SK-N-SH (cell line): ENCODE results near the gene HNRNPUL1. TPM values are rescaled to one million over a fixed set of nuclear protein-coding genes. Genes with fewer than 3 reads are reported as not detected.

Experiments
- CTCF ChIA-PET: fragments of 300-600, 350-600 bp; formaldehyde crosslinking; extraction: SDS; loops from one replicate; lab custom pipeline; 2021; lab: Yijun Ruan, JAX
- POLR2A ChIA-PET: fragments of 350-600 bp; sonication (Branson Sonifier 250); formaldehyde crosslinking; extraction: SDS; loops from one replicate; lab custom pipeline; 2020; ENCODE audit warnings: antibody characterized with exemption, inconsistent platforms; lab: Yijun Ruan, JAX
- DNase-seq: peaks from one replicate; pipeline ENCODE4 v3.0.0; 2012
- H2AFZ ChIP-seq: fragments of 200-600 bp; sonication (generic); 2 replicates; pipeline ENCODE4 v1.8.1; 2016; ENCODE audit warnings: antibody characterized with exemption, mild to moderate bottlenecking, low read depth
- H3F3A ChIP-seq: fragments of 200-600 bp; sonication (generic); replicated peaks from 2 replicates; pipeline ENCODE3; 2016; ENCODE audit warnings: antibody characterized with exemption, mild to moderate bottlenecking; ENCODE audit not compliant: insufficient read depth
- H3K27ac ChIP-seq, 2 experiments: fragments of 200-500 bp in 1 of 2; fragments of 200-600 bp in 1 of 2; sonication (Bioruptor generic) in 1 of 2; sonication (generic), shearing (Covaris generic) in 1 of 2; 2 replicates each; pipeline versions ENCODE4 v1.5.1 to v1.6.1; 2014 to 2016; ENCODE audit warnings: low read depth in 2 of 2, inconsistent platforms in 1 of 2, low read length in 1 of 2, mild to moderate bottlenecking in 1 of 2, mixed read lengths in 1 of 2
- H3K27me3 ChIP-seq: fragments of 200-600 bp; sonication (generic), shearing (Covaris generic); 2 replicates; pipeline ENCODE4 v1.6.1; 2016; ENCODE audit warnings: mixed run types; ENCODE audit not compliant: insufficient read depth
- H3K36me3 ChIP-seq, 2 experiments: fragments of 200-500 bp in 1 of 2; fragments of 200-600 bp in 1 of 2; sonication (Bioruptor generic) in 1 of 2; sonication (generic) in 1 of 2; replicated peaks in 1 of 2; 2 replicates each; pipeline versions ENCODE3 to v1.5.1; 2014 to 2016; ENCODE audit warnings: low read length in 1 of 2, mild to moderate bottlenecking in 1 of 2; ENCODE audit not compliant: insufficient read depth in 2 of 2, control insufficient read depth in 1 of 2
- H3K4me1 ChIP-seq, 2 experiments: fragments of 200-500 bp in 1 of 2; fragments of 200-600 bp in 1 of 2; sonication (Bioruptor generic) in 1 of 2; sonication (generic), shearing (Covaris generic) in 1 of 2; 2 replicates each; pipeline versions ENCODE4 v1.5.1 to v1.6.1; 2014 to 2016; ENCODE audit warnings: low read depth in 1 of 2, low read length in 1 of 2, mixed run types in 1 of 2; ENCODE audit not compliant: insufficient read depth in 2 of 2, control insufficient read depth in 1 of 2
- H3K4me2 ChIP-seq: fragments of 200-600 bp; sonication (generic), shearing (Covaris generic); 2 replicates; pipeline ENCODE4 v1.6.1; 2017; ENCODE audit warnings: mixed run types
- H3K4me3 ChIP-seq, 2 experiments: fragments of 200-500 bp in 1 of 2; fragments of 200-600 bp in 1 of 2; sonication (Bioruptor generic) in 1 of 2; sonication (generic), shearing (Covaris generic) in 1 of 2; 2 replicates each; pipeline versions ENCODE4 v1.5.1 to v1.8.1; 2014 to 2016; ENCODE audit warnings: low read depth in 2 of 2, inconsistent platforms in 1 of 2, low read length in 1 of 2, mild to moderate bottlenecking in 1 of 2, mixed read lengths in 1 of 2, moderate library complexity in 1 of 2
- H3K79me2 ChIP-seq: fragments of 200-600 bp; sonication (generic); 2 replicates; pipeline ENCODE4 v1.8.1; 2017; ENCODE audit warnings: mild to moderate bottlenecking; ENCODE audit not compliant: insufficient read depth
- H3K9ac ChIP-seq: fragments of 200-600 bp; sonication (generic); 2 replicates; pipeline ENCODE4 v1.6.1; 2017; ENCODE audit warnings: mixed run types
- H3K9me2 ChIP-seq: fragments of 200-600 bp; sonication (generic); 2 replicates; pipeline ENCODE4 v1.6.1; 2017; ENCODE audit warnings: mixed run types
- H3K9me3 ChIP-seq: fragments of 200-600 bp; sonication (generic); 2 replicates; pipeline ENCODE4 v1.6.1; 2017; ENCODE audit warnings: mixed run types, mild to moderate bottlenecking, moderate library complexity
- H4K20me1 ChIP-seq: fragments of 200-600 bp; sonication (generic); 2 replicates; pipeline ENCODE4 v1.6.1; 2017; ENCODE audit warnings: mild to moderate bottlenecking, mixed run types; ENCODE audit not compliant: insufficient read depth
- EP300 ChIP-seq, 2 experiments: IDR thresholded peaks; 2 replicates each; pipeline versions ENCODE4 v1.4.0 to v1.6.1; 2012; ENCODE audit warnings: borderline replicate concordance in 1 of 2, low read depth in 1 of 2, low read length in 1 of 2
- EZH2phosphoT487 ChIP-seq: fragments of 200-600 bp; sonication (generic); IDR thresholded peaks from 2 replicates; pipeline ENCODE4 v1.6.1; 2017; ENCODE audit warnings: low read depth, mixed run types, mild to moderate bottlenecking, antibody characterized with exemption, moderate library complexity, borderline replicate concordance
- FOSL2 ChIP-seq: IDR thresholded peaks from 2 replicates; pipeline ENCODE4 v1.4.0; 2012; ENCODE audit warnings: low read depth, mild to moderate bottlenecking, moderate library complexity, borderline replicate concordance
- IRF3 ChIP-seq: fragments of 150-350 bp; IDR thresholded peaks from 2 replicates; pipeline ENCODE4 v1.6.1; 2016; ENCODE audit warnings: mild to moderate bottlenecking, low read depth, low read length
- JUND ChIP-seq: IDR thresholded peaks from 2 replicates; pipeline ENCODE4 v1.4.0; 2012
- NFIC ChIP-seq: IDR thresholded peaks from 2 replicates; pipeline ENCODE4 v1.4.0; 2012; ENCODE audit warnings: borderline replicate concordance
- NRF1 ChIP-seq: IDR thresholded peaks from 2 replicates; pipeline ENCODE4 v1.6.1; 2012; ENCODE audit warnings: low read depth, mild to moderate bottlenecking, low read length
- PBX3 ChIP-seq: IDR thresholded peaks from 2 replicates; pipeline ENCODE4; 2012
- POLR2AphosphoS5 ChIP-seq: IDR thresholded peaks from 2 replicates; pipeline ENCODE4 v1.6.1; 2012; ENCODE audit warnings: low read depth, low read length
- RCOR1 ChIP-seq: fragments of 150-350 bp; IDR thresholded peaks from 2 replicates; pipeline ENCODE4 v1.6.1; 2017; ENCODE audit warnings: antibody characterized with exemption, low read length
- REST ChIP-seq: IDR thresholded peaks from 2 replicates; pipeline ENCODE4 v1.6.1; 2012; ENCODE audit warnings: mild to moderate bottlenecking, low read depth, low read length, moderate library complexity
- RXRA ChIP-seq: IDR thresholded peaks from 2 replicates; pipeline ENCODE4 v1.4.0; 2012; ENCODE audit warnings: low read depth, mild to moderate bottlenecking, borderline replicate concordance
- SMC3 ChIP-seq: IDR thresholded peaks from 2 replicates; pipeline ENCODE4 v1.6.1; 2012; ENCODE audit warnings: low read depth, low read length, improper control_type of control experiment
- TAF1 ChIP-seq: IDR thresholded peaks from 2 replicates; pipeline ENCODE4 v1.6.1; 2012; ENCODE audit warnings: low read depth, mild to moderate bottlenecking, low read length, moderate library complexity, borderline replicate concordance
- TEAD4 ChIP-seq: IDR thresholded peaks from 2 replicates; pipeline ENCODE4 v1.4.0; 2012; ENCODE audit warnings: mild to moderate bottlenecking, borderline replicate concordance; ENCODE audit not compliant: insufficient read depth
- USF1 ChIP-seq: IDR thresholded peaks from 2 replicates; pipeline ENCODE4 v1.4.0; 2012; ENCODE audit warnings: low read depth, borderline replicate concordance
- USF2 ChIP-seq: fragments of 150-350 bp; IDR thresholded peaks from 2 replicates; pipeline ENCODE4 v1.6.1; 2017; ENCODE audit warnings: antibody characterized with exemption, low read length, low read depth, borderline replicate concordance
- YY1 ChIP-seq: IDR thresholded peaks from 2 replicates; pipeline ENCODE4 v1.4.0; 2012; ENCODE audit warnings: low read depth, mild to moderate bottlenecking
- WGBS: methylation state at CpG from one replicate; pipeline ENCODE4 v1.1.6; 2017; ENCODE audit warnings: low lambda C conversion rate; 5-methylcytosine and 5-hydroxymethylcytosine counted together
- polyA plus RNA-seq, 3 experiments: library from polyadenylated mRNA; depleted of rRNA; stranded (reverse); fragments of >200 nt; gene quantifications; 2 replicates each; pipeline ENCODE4 v1.2.3, GENCODE V29; 2012
- TF ChIP-seq, protein P1 (sequence below): IDR thresholded peaks from 2 replicates; pipeline ENCODE4 v1.4.0; 2012; ENCODE audit warnings: low read depth, borderline replicate concordance
- TF ChIP-seq, protein P2 (sequence below): IDR thresholded peaks from 2 replicates; pipeline ENCODE4 v1.4.0; 2012; ENCODE audit warnings: low read depth

The HNRNPUL1 gene
- polyA plus RNA-seq, 1 of the 3 experiments (the other 2 are of a cell fraction), result 41.5 TPM

DNA sequence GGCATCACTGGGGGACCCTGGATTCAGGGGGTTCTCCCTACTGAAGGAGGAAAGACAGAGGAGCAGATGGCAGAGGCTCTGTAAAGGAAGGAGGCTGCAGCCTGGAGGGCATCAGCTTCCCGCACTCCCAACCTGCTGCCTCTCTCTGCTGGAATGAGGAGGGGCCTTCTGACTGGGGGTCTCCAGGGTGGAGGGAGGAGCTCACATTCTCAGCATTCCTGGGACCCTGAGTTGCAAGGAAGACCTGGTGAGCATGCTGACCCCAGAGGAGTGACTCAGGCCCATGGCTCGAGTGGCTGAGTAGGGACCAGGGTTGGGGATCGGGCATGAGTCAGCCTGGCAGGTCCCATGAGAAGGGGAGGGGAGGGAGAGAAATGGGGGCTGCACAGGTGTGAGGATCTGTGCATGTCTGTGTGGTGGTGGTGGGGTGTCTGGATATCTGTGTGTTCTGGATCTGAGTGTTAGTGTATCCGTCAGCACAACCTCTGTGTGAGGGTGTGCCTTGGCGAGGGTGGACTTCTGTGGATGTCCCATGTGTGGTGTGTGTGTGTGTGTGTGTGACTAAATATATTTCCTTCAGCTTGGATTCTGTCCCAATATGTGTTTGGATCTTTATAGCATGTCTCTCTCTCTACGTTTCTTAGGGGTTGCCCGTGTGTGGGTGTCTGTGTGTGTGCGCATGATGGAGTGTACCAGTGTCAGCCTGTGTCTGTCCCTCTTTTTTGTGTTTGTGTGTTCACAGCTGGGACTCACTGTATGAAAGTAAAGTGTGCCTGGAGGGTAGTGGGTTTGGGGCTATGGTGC lies 40.5 kb upstream of the HNRNPUL1 start:
- peaks cover 0 to 32% of the 10 kb centered on the region in 2 experiments for H3K36me3 ChIP-seq
- no peaks in the 10 kb centered on the region for H3K9me2 ChIP-seq
- H2AFZ ChIP-seq, result no peak overlapping the region
- H3K27ac ChIP-seq, result peak overlapping the region in 1 of 2 experiments; percentile 96; a peak in 2 of 4 replicates
- H3K4me3 ChIP-seq, result peak overlapping the region in 1 of 2 experiments; percentile 42; a peak in 2 of 4 replicates
- H3K9me3 ChIP-seq, result no peaks in the 10 kb centered on the region
- peak overlapping the region; percentile 87 for H3K4me2 ChIP-seq
- no peaks in the 10 kb centered on the region for H4K20me1 ChIP-seq
- ChIA-PET CTCF (interaction anchor here (1.7 to 2.1 kb wide), 2 partner anchors 19 kb away, joined by 3 to 5 read pairs; no protein-coding TSS in a partner anchor), POLR2A (no interaction called here)
- H3K79me2 ChIP-seq, result peaks cover 87% of the 10 kb centered on the region
- peaks cover 55% of the 10 kb centered on the region for H3F3A ChIP-seq
- peaks cover 0 to 30% of the 10 kb centered on the region in 2 experiments; a peak in 2 of 4 replicates for H3K4me1 ChIP-seq
- H3K27me3 ChIP-seq, result no peaks in the 10 kb centered on the region
- DNase-seq, result no peak
- WGBS, result 16% methylated on average over 8 of the region's 8 CpGs
- peak overlapping the region; percentile 63 for H3K9ac ChIP-seq
- no peak for TF ChIP-seq NRF1
- peak; percentile 100 for TF ChIP-seq FOSL2
- TF ChIP-seq EP300 (IDR thresholded peaks at IDR 0.05; ENCODE audit: borderline replicate concordance in 1 of 2, low read depth in 1 of 2, low read length in 1 of 2), result peak in 1 of 2 experiments; percentile 97; a peak in 2 of 4 replicates
- no peak for TF ChIP-seq EZH2phosphoT487
- TF ChIP-seq POLR2AphosphoS5, result peak; percentile 80; the same call in 1 of the 2 replicates
- no peak for TF ChIP-seq RCOR1
- TF ChIP-seq SMC3, result no peak
- TF ChIP-seq TEAD4, result peak; percentile 99
- TF ChIP-seq YY1, result 0 out of 2 replicates have a peak, but pooled peaks have one; percentile 14
- TF ChIP-seq REST, result no peak
- no peak for TF ChIP-seq IRF3
- TF ChIP-seq PBX3, result peak; percentile 58
- no peak for TF ChIP-seq USF1
- TF ChIP-seq JUND, result peak; percentile 97
- peak; percentile 76 for TF ChIP-seq NFIC
- TF ChIP-seq, protein P1, sequence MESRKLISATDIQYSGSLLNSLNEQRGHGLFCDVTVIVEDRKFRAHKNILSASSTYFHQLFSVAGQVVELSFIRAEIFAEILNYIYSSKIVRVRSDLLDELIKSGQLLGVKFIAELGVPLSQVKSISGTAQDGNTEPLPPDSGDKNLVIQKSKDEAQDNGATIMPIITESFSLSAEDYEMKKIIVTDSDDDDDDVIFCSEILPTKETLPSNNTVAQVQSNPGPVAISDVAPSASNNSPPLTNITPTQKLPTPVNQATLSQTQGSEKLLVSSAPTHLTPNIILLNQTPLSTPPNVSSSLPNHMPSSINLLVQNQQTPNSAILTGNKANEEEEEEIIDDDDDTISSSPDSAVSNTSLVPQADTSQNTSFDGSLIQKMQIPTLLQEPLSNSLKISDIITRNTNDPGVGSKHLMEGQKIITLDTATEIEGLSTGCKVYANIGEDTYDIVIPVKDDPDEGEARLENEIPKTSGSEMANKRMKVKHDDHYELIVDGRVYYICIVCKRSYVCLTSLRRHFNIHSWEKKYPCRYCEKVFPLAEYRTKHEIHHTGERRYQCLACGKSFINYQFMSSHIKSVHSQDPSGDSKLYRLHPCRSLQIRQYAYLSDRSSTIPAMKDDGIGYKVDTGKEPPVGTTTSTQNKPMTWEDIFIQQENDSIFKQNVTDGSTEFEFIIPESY, result peak; percentile 77; the same call in 1 of the 2 replicates
- peak; percentile 69 for TF ChIP-seq TAF1
- TF ChIP-seq USF2, result no peak
- peak; percentile 85; the same call in 1 of the 2 replicates for TF ChIP-seq RXRA
- TF ChIP-seq, protein P2, sequence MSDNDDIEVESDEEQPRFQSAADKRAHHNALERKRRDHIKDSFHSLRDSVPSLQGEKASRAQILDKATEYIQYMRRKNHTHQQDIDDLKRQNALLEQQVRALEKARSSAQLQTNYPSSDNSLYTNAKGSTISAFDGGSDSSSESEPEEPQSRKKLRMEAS, result peak; percentile 98
